Endothelial cell of umbilical vein (primary cell): Measurements from ENCODE around the gene UBL7.

ENCODE experiments used
- CTCF ChIP-seq, 2 donors: IDR thresholded peaks; 1 replicate in 1 of 2; 2 replicates in 1 of 2; pipeline ENCODE4 v1.5.1; 2011; ENCODE audit warnings: low read length in 2 of 2, mild to moderate bottlenecking in 2 of 2, moderate library complexity in 2 of 2, control low read depth in 1 of 2, inconsistent platforms in 1 of 2, low read depth in 1 of 2; ENCODE audit not compliant: insufficient read depth in 1 of 2; ENCODE audit errors: extremely low read depth in 1 of 2
- MAX ChIP-seq: IDR thresholded peaks from 2 replicates; pipeline ENCODE4 v1.6.1; 2011; ENCODE audit not compliant: insufficient read depth, insufficient read length
- POLR2A ChIP-seq: IDR thresholded peaks from 2 replicates; pipeline ENCODE4 v1.6.1; 2012; ENCODE audit warnings: low read depth, mild to moderate bottlenecking, control low read depth, low read length

GRCh38 chr15:74482661-74483060 is 21.7 kb upstream of the UBL7 start:
- no peak for TF ChIP-seq POLR2A
- TF ChIP-seq CTCF (IDR thresholded peaks at IDR 0.05; ENCODE audit: extremely low read depth in 1 of 2, insufficient read depth in 1 of 2, low read depth in 1 of 2, low read length in 2 of 2) = peak in 1 of 2 donors; percentile 3
- no peak for TF ChIP-seq MAX
